ENCODE data around the gene PFDN5.

Gene PFDN5

DNA sequence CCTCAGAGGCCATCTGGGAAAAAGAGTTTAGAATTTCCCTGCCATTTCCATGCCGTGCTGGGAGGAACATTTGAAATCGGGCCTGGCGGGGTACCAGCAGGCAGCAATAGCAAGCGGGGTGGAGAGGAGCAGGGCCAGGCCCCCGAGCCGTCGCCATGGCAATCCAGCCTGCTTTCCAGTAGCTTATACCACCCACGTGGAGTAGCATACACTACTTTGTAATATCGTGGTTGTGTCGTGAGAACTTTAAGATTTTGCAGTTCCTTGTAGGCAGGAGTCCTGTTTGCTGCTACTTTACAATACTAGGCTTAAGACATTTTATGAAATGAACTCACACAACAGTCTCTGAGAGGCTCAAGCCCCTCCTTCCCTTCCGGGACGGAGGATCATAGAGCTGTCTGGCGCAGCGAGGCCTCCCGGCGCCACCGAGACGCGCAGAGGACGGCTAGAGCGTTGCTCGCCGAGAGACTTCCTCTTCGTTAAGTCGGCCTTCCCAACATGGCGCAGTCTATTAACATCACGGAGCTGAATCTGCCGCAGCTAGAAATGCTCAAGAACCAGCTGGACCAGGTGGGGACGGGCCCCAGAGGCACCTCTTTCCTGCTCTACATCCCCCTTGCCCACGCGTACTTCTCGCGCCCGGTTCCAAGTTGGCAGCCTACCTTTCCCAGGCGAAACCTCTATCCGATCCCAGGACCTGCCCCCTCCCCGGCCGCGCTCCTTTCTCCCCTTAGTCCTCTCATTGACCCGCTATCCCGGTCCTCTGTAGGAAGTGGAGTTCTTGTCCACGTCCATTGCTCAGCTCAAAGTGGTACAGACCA lies at the start of gene PFDN5:
PFDN5 (plus strand) TSS at position 473 of the 821 bp plus-strand sequence; CDS start at position 499, 26 bp downstream.
- peak; percentile 75 to 81 for DNase-seq (ENCODE audit: low read depth in 2 of 2)

DNA sequence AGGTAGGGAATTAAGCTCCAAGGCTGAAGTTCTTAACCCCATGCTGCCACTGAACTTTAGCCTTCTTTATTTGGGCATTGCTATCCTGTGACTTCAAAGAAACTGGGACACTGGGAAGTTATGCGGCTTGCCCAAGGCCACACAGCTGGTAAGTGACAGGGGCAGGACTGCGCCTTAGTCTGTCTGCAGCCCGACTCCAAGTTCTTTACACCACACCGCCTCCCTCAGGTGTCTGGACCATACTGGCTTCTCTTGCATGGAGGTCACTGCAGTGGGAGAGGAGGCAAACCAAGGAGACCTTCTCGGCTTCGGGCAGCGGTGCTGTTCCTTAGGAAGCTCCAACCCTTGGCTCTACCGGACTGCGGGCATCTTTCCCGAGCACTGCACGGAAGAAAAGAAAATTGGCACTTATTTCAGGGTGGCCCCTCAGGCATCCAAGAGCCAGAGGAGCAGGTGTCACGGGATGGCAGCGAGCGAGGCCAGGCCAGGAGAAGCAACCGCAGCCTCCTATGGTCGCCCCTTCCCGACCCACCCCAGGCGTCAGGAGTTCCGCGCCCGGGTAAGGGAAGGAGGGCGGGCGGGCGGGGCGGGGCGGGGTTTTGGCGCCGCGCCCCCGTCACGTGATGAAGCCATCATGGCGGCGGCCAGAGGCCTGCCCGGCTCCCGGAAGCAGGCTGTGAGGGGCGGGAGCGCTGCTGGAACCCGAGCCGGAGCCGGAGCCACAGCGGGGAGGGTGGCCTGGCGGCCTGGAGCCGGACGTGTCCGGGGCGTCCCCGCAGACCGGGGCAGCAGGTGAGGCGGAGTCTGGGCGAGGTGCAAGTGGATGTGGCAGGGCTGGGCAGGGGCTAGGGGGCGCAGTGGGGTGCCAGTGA lies 43.6 kb upstream of the PFDN5 start:
- peak; percentile 34 to 65 for DNase-seq (ENCODE audit: low read depth in 2 of 2)

GRCh38 chr12:53252349-53252916 lies 42.9 kb upstream of the PFDN5 start:
- no peak for DNase-seq (ENCODE audit: low read depth in 2 of 2)

DNA sequence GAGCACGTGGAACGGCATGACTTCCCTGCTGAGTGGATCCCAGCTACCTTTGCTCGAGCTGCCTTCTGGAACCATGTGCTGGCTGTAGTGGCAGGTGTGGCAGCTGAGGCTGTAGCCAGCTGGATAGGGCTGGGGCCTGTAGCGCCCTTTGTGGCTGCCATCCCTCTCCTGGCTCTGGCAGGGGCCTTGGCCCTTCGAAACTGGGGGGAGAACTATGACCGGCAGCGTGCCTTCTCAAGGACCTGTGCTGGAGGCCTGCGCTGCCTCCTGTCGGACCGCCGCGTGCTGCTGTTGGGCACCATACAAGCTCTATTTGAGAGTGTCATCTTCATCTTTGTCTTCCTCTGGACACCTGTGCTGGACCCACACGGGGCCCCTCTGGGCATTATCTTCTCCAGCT lies 42.0 kb upstream of the PFDN5 start:
- no peak for DNase-seq (ENCODE audit: low read depth in 2 of 2)

DNA sequence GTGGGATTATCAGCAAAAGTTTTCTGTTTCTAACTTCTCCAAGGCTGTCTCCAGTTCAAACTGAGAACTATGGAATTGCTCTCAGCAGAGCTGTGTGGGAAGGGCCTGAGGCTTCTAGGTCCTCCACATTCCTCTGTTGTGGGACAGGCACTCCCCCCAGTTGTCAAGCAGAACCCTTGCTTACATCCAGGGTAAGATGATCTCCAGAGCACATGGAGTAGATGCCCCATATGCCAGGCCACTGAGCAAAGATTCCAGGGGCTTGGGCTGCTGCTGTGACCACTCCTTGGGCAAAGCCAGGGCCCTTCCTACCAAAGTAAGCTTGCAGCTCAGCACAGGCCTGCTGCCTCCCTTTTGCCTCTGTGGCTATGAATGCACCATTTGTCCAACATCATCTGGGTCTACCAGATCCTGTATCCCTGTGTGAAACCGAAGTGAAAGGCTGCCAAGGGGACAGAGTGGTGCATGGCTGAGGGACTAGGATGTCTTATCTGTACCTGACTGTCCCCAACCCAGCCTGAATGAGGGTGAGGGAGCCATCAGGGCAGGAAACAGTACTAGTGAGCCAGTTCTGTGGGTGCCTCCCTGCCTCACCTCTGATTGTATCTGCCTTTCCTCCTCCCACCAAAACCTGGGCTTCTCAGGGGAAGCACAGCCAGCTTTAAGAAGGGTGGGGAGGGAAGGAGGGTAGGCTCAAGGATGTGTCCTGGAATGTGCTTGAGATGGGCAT lies 40.4 kb upstream of the PFDN5 start:
- DNase-seq (ENCODE audit: low read depth in 2 of 2) = no peak

GRCh38 chr12:53255996-53256395 lies 39.3 kb upstream of the PFDN5 start:
- no peak for DNase-seq (ENCODE audit: low read depth in 2 of 2)

GRCh38 chr12:53258541-53259539 lies 36.5 kb upstream of the PFDN5 start:
- DNase-seq (ENCODE audit: low read depth in 2 of 2) = no peak

DNA sequence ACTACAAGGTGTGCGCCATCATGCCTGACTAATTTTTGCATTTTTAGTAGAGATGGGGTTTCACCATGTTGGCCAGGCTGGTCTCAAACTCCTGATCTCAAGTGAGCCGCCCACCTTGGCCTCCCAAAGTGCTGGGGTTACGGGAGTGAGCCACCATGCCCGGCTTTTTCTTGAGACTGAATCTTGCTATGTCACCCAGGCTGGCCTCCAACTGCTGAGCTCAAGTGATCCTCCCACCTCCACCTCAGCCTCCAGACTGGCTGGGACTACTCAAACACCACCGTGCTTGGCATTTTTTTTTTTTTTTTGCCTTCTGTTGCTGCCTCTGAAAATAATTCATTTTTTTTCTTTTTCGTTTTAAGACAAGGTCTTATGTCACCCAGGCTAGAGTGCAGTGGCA lies 35.5 kb upstream of the PFDN5 start:
- no peak for DNase-seq (ENCODE audit: low read depth in 2 of 2)

- DNase-seq (ENCODE audit: low read depth in 2 of 2) = no peak
These were observed 29.6 kb upstream of the PFDN5 start for GRCh38 chr12:53265783-53266182.

- DNase-seq (ENCODE audit: low read depth in 2 of 2) = peak; percentile 19 to 39
These were observed 27.9 kb upstream of the PFDN5 start for GRCh38 chr12:53267306-53267998.

GRCh38 chr12:53267999-53268629 lies 27.2 kb upstream of the PFDN5 start, which contains the start of gene ESPL1:
Gene ESPL1 (plus strand): TSS chr12:53268299. CDS start chr12:53268767, 468 bp downstream.
- peak; percentile 76 to 79 for DNase-seq (ENCODE audit: low read depth in 2 of 2)

DNA sequence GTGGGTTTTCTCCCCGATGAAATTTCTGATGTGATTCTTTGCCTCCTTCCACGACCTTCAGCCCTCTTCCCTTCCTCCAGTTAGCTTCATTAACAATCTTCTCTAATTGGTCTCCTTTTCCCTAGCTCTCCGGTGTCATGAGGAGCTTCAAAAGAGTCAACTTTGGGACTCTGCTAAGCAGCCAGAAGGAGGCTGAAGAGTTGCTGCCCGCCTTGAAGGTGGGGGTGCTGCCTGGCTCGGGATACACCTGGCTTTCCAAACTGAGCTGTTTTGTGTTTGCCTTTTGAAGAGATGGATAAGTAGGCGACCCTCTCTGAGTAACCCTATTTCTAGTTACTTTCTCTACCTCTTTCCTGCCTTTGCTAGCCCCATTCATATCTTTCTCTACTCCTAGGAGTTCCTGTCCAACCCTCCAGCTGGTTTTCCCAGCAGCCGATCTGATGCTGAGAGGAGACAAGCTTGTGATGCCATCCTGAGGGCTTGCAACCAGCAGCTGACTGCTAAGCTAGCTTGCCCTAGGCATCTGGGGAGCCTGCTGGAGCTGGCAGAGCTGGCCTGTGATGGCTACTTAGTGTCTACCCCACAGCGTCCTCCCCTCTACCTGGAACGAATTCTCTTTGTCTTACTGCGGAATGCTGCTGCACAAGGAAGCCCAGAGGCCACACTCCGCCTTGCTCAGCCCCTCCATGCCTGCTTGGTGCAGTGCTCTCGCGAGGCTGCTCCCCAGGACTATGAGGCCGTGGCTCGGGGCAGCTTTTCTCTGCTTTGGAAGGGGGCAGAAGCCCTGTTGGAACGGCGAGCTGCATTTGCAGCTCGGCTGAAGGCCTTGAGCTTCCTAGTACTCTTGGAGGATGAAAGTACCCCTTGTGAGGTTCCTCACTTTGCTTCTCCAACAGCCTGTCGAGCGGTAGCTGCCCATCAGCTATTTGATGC lies 26.4 kb upstream of the PFDN5 start:
- DNase-seq (ENCODE audit: low read depth in 2 of 2) = no peak

- DNase-seq (ENCODE audit: low read depth in 2 of 2) = no peak
These were observed 20.9 kb upstream of the PFDN5 start for GRCh38 chr12:53274445-53274844.

GRCh38 chr12:53276511-53276910 lies 18.8 kb upstream of the PFDN5 start:
- DNase-seq (ENCODE audit: low read depth in 2 of 2) = no peak

GRCh38 chr12:53277981-53278380 lies 17.4 kb upstream of the PFDN5 start:
- no peak for DNase-seq (ENCODE audit: low read depth in 2 of 2)

DNA sequence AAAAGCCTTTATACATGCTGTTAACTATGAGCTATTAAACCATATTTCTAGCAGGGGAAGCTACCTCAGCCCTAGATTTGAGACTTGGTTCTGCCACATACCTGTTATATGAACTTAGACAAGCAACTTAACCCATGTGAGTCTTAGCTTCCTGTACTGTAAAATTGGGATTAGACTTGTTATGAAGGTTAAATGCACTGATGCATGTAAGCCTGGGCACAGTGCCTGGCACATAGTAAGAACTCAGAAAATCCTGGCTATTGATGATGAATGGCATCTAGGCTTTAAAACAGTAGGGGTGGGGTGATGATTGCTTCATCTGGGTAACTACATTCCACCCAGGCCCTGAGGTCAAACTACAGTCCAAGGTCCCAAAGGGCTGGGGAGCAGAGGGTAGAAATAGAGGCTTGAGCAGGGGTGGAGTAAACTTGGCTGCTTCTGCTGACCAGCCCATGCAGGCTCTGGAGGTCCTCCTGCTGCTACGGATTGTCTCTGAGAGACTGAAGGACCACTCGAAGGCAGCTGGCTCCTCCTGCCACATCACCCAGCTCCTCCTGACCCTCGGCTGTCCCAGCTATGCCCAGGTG lies 16.0 kb upstream of the PFDN5 start:
- no peak for DNase-seq (ENCODE audit: low read depth in 2 of 2)

GRCh38 chr12:53279888-53280498 lies 15.3 kb upstream of the PFDN5 start:
- no peak for DNase-seq (ENCODE audit: low read depth in 2 of 2)
